K562 (cell line): ENCODE data around the gene FRMD3. TPM values are rescaled to one million over a fixed set of nuclear protein-coding genes. Genes with fewer than 3 reads are reported as not detected.

Source experiments
- ATAC-seq: fragments of 200-7000 bp; cut with Tn5 transposase; 3 replicates; pipeline ENCODE4 v1.9.1; 2020; ENCODE audit warnings: moderate library complexity
- BruUV-seq: library from RNA; stranded (reverse); fragments of 400-500 nt; replicated peaks from 2 replicates; lab custom pipeline; 2021; lab: Mats Ljungman, UMichigan
- CTCF ChIA-PET: fragments of 300-600 bp; formaldehyde crosslinking; extraction: SDS; loops from one replicate; lab custom pipeline; 2021; ENCODE audit warnings: low intra/inter-chr PET ratio; lab: Yijun Ruan, JAX
- POLR2A ChIA-PET: fragments of 300-600, 350-650 bp; sonication (Branson Sonifier 250); formaldehyde crosslinking; extraction: SDS; loops from one replicate; lab custom pipeline; 2021; ENCODE audit warnings: antibody characterized with exemption, inconsistent platforms; lab: Yijun Ruan, JAX
- DNase-seq, 4 experiments: peaks; one replicate each; pipeline versions ENCODE4 v3.0.0 to v3.0.0-alpha.2; 2011 to 2018; ENCODE audit warnings: low spot score in 3 of 4, mixed read lengths in 3 of 4; ENCODE audit errors: extremely low read depth in 1 of 4
- FAIRE-seq: peaks from 2 replicates; lab custom pipeline; 2011; peaks lifted over from hg19 to GRCh38; lab: Jason Lieb, UNC
- H2AFZ ChIP-seq: 2 replicates; pipeline ENCODE4 v1.6.0; 2011; ENCODE audit warnings: low read depth, low read length, control low read depth, inconsistent platforms
- H3K27ac ChIP-seq: fragments of 200-600 bp; 3 replicates; pipeline ENCODE4 v1.8.0; 2011; ENCODE audit warnings: low read depth, mild to moderate bottlenecking, control low read depth, inconsistent platforms, low read length, moderate library complexity, mixed read lengths; ENCODE audit errors: extremely low read depth
- H3K27me3 ChIP-seq, 2 experiments: fragments of 300-600 bp in 1 of 2; 2 replicates in 1 of 2; 3 replicates in 1 of 2; pipeline versions ENCODE4 v1.6.0 to v1.8.0; 2011; ENCODE audit warnings: inconsistent platforms in 2 of 2, low read length in 2 of 2, mild to moderate bottlenecking in 1 of 2, mixed read lengths in 1 of 2, moderate library complexity in 1 of 2; ENCODE audit not compliant: control insufficient read depth in 2 of 2, insufficient read depth in 2 of 2
- H3K36me3 ChIP-seq: fragments of 300-600 bp; 3 replicates; pipeline ENCODE4 v1.8.0; 2011; ENCODE audit warnings: mild to moderate bottlenecking, low read length, inconsistent platforms; ENCODE audit not compliant: control insufficient read depth, insufficient read depth
- H3K4me1 ChIP-seq, 2 experiments: fragments of 200-600 bp in 1 of 2; replicated peaks in 1 of 2; 2 replicates in 1 of 2; 3 replicates in 1 of 2; pipeline versions ENCODE4 v1.5.1 to v1.8.0; 2011; ENCODE audit warnings: inconsistent platforms in 2 of 2, low read length in 2 of 2, mild to moderate bottlenecking in 1 of 2, mixed read lengths in 1 of 2, moderate library complexity in 1 of 2; ENCODE audit not compliant: control insufficient read depth in 2 of 2, insufficient read depth in 2 of 2
- H3K4me2 ChIP-seq: 2 replicates; pipeline ENCODE4 v1.6.1; 2011; ENCODE audit warnings: low read length, control low read depth, inconsistent platforms, mixed read lengths; ENCODE audit not compliant: insufficient read depth
- H3K4me3 ChIP-seq: fragments of 200-600 bp; sonication (generic), shearing (Covaris generic); 2 replicates; pipeline ENCODE4 v1.5.1; 2016; ENCODE audit warnings: control low read depth, inconsistent platforms
- H3K79me2 ChIP-seq: fragments of 200-600 bp; 3 replicates; pipeline ENCODE4 v1.8.0; 2011; ENCODE audit warnings: low read length, inconsistent platforms; ENCODE audit not compliant: control insufficient read depth, insufficient read depth
- H3K9ac ChIP-seq, 2 experiments: 2 replicates each; pipeline versions ENCODE4 v1.6.0 to v1.6.1; 2011; ENCODE audit warnings: low read depth in 2 of 2, low read length in 2 of 2, control low read depth in 1 of 2, inconsistent platforms in 1 of 2, mild to moderate bottlenecking in 1 of 2, mixed read lengths in 1 of 2; ENCODE audit not compliant: insufficient read depth in 1 of 2
- H3K9me1 ChIP-seq: one replicate; pipeline ENCODE4 v1.6.0; 2011; ENCODE audit warnings: inconsistent platforms, mild to moderate bottlenecking, low read length, moderate library complexity; ENCODE audit not compliant: control insufficient read depth, insufficient read depth
- H3K9me3 ChIP-seq: replicated peaks from 2 replicates; pipeline ENCODE4 v1.5.1; 2011; ENCODE audit warnings: low read depth, low read length, inconsistent platforms; ENCODE audit not compliant: control insufficient read depth, insufficient read depth
- H4K20me1 ChIP-seq: replicated peaks from 2 replicates; pipeline ENCODE4 v1.6.1; 2011; ENCODE audit warnings: low read length, inconsistent platforms, mixed read lengths; ENCODE audit not compliant: control insufficient read depth, insufficient read depth
- CREB3 ChIP-seq: fragments of 450-650 bp; conservative IDR thresholded peaks from 2 replicates; pipeline ENCODE4 v1.6.1; 2016; ENCODE audit warnings: missing genetic modification characterization, low read depth, mild to moderate bottlenecking, missing compliant biosample characterization, moderate library complexity
- ELF1 ChIP-seq: fragments of 200-800 bp; sonication (Bioruptor generic); IDR thresholded peaks from 2 replicates; pipeline ENCODE4 v1.6.1; 2016; ENCODE audit warnings: missing genetic modification characterization, missing compliant biosample characterization
- KAT8 ChIP-seq: fragments of 450-650 bp; IDR thresholded peaks from 2 replicates; pipeline ENCODE4 v1.6.1; 2016; ENCODE audit warnings: low read depth, mild to moderate bottlenecking
- MCM5 ChIP-seq: fragments of 450-650 bp; IDR thresholded peaks from 2 replicates; pipeline ENCODE4 v1.6.1; 2016; ENCODE audit warnings: low read depth
- MEF2A ChIP-seq: IDR thresholded peaks from 2 replicates; pipeline ENCODE4 v1.6.1; 2011; ENCODE audit warnings: low read depth, mild to moderate bottlenecking, low read length, moderate library complexity; ENCODE audit not compliant: control insufficient read depth
- MEIS2 ChIP-seq: fragments of 450-650 bp; IDR thresholded peaks from 2 replicates; pipeline ENCODE4 v1.6.1; 2014; ENCODE audit warnings: mild to moderate bottlenecking; ENCODE audit not compliant: partially characterized antibody
- NCOA2 ChIP-seq, 2 experiments: fragments of 450-650 bp; IDR thresholded peaks; 2 replicates each; pipeline ENCODE4 v1.6.1; 2018; ENCODE audit warnings: mild to moderate bottlenecking in 2 of 2, moderate library complexity in 1 of 2; ENCODE audit not compliant: partially characterized antibody in 2 of 2
- POLR2AphosphoS2 ChIP-seq: IDR thresholded peaks from 2 replicates; pipeline ENCODE4 v1.6.1; 2012; ENCODE audit warnings: low read length, improper control_type of control experiment
- SREBF1 ChIP-seq: fragments of 150-350 bp; IDR thresholded peaks from 2 replicates; pipeline ENCODE4 v1.6.1; 2014; ENCODE audit warnings: antibody characterized with exemption, low read depth, low read length, borderline replicate concordance
- TGIF2 ChIP-seq: sonication (generic); formaldehyde crosslinking; IDR thresholded peaks from 2 replicates; pipeline ENCODE4 v1.8.1; 2022; ENCODE audit warnings: mild to moderate bottlenecking, missing genetic modification reagents, moderate library complexity
- THRA ChIP-seq: fragments of 450-650 bp; IDR thresholded peaks from 2 replicates; pipeline ENCODE4 v1.6.1; 2017; ENCODE audit warnings: mild to moderate bottlenecking, moderate library complexity
- ZC3H4 ChIP-seq: sonication (generic); formaldehyde crosslinking; IDR thresholded peaks from 2 replicates; pipeline ENCODE4 v1.9.0; 2021; ENCODE audit warnings: missing genetic modification reagents, borderline replicate concordance
- ZNF639 ChIP-seq, 2 experiments: fragments of 200-800 bp in 1 of 2; sonication (Bioruptor generic) in 1 of 2; sonication (generic) in 1 of 2; formaldehyde crosslinking in 1 of 2; IDR thresholded peaks in 1 of 2; conservative IDR thresholded peaks in 1 of 2; 2 replicates each; pipeline versions ENCODE4 v1.5.0 to v1.6.1; 2016 to 2020; ENCODE audit warnings: missing compliant biosample characterization in 1 of 2, missing genetic modification characterization in 1 of 2, missing genetic modification reagents in 1 of 2
- ZNF655 ChIP-seq: fragments of 250-450 bp; sonication (Bioruptor Pico); IDR thresholded peaks from 2 replicates; pipeline ENCODE4 v1.5.0; 2021
- in situ Hi-C: fragments of 300-500 bp; cut with MboI; formaldehyde crosslinking; loops from 4 replicates; pipeline ENCODE4 v1.15.0; 2018; ENCODE audit warnings: inconsistent platforms, mixed read lengths
- intact Hi-C: fragments of 100-400 bp; cut with micrococcal nuclease; formaldehyde crosslinking; loops from 2 replicates; pipeline ENCODE4 v1.14.2; 2022
- polyA plus RNA-seq, 8 experiments: library from polyadenylated mRNA; depleted of rRNA in 4 of 8; stranded (reverse) in 5 of 8; unstranded in 3 of 8; fragments of >200 nt; fragmentation: Nextera tagmentation in 2 of 8; fragmentation: Illumina TruSeq in 1 of 8; extraction: Ambion mirVana in 2 of 8; extraction: Trizol in 1 of 8; gene quantifications; 2 replicates each; pipeline versions ENCODE4 v1.2.1 to v1.2.3, GENCODE V29; 2011 to 2014; ENCODE audit warnings: inconsistent platforms in 1 of 8, missing spikeins in 1 of 8
- total RNA-seq, 7 experiments: library from RNA; depleted of rRNA in 6 of 7; stranded (reverse); fragments of >200 nt in 6 of 7; fragmentation: Illumina TruSeq in 2 of 7; extraction: Trizol in 2 of 7; gene quantifications; 2 replicates each; pipeline versions ENCODE4 v1.2.1 to v1.2.3, GENCODE V29; 2011 to 2021; ENCODE audit warnings: low replicate concordance in 1 of 7

FRMD3 gene
- total and polyA plus RNA-seq, 9 of the 15 experiments (the other 6 are each of a cell fraction or from before 2014, with no cell fraction given): 0.09 to 0.51 (median 0.21) TPM

GRCh38 chr9:83382421-83382820 lies 155.8 kb downstream of the FRMD3 start:
- CTCF ChIA-PET: no interaction called here
- Histone ChIP-seq H3K4me3 (no peak overlapping the region), H3K9ac (no peak overlapping the region), H4K20me1 (no peaks in the 10 kb centered on the region), H2AFZ (no peak overlapping the region), H3K27me3 (no peaks in the 10 kb centered on the region), H3K9me3 (no peaks in the 10 kb centered on the region), H3K4me2 (no peak overlapping the region), H3K9me1 (no peaks in the 10 kb centered on the region), H3K79me2 (no peaks in the 10 kb centered on the region), H3K27ac (no peak overlapping the region), H3K36me3 (no peaks in the 10 kb centered on the region), H3K4me1 (no peaks in the 10 kb centered on the region)
- intact Hi-C loops (no loop called here), in situ Hi-C loops (no loop called here)
- ATAC-seq (no peak), DNase-seq (no peak), FAIRE-seq (no peak)
- TF ChIP-seq KAT8 (no peak), ELF1 (tag) (no peak), SREBF1 (no peak), MCM5 (no peak), NCOA2 (IDR thresholded peaks at IDR 0.05; ENCODE audit: partially characterized antibody in 2 of 2) (no peak), MEF2A (no peak), TGIF2 (CRISPR knock-in tag) (no peak), THRA (no peak), ZC3H4 (CRISPR knock-in tag) (no peak), MEIS2 (no peak), ZNF639 (CRISPR knock-in tag; conservative IDR thresholded peaks at IDR 0.05 in 1 of 2, IDR thresholded peaks at IDR 0.05 in 1 of 2) (no peak), POLR2AphosphoS2 (no peak), CREB3 (tag) (no peak), ZNF655 (CRISPR knock-in tag) (no peak)
- BruUV-seq: no TSS peak
- POLR2A ChIA-PET: no interaction called here
